DMS79 treated with DMSO at 0.1 percent for 48 hours (cell line): ENCODE data around the gene KY.

Experiments used
- DNase-seq: peaks from one replicate; lab custom pipeline; 2025; lab: John Stamatoyannopoulos, UW

The KY gene

DNA sequence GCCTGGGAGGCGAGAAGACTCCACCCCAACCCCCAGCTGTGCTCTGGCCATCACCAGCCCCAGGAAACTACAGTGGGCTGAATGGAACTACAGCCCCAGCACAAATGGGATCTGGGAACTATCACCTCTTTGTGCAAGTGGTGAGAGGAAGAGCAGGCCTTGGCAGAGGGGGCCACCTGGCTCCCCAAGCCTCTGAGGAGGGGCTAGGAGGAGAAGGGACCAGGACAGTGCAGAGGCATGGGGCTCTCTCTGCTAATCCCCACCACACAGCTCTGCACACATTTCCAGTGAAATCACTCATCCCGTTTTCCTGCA is 31.6 kb downstream of the KY start:
- DNase-seq: no peak

GRCh38 chr3:134618478-134619300 is 32.1 kb downstream of the KY start:
- no peak for DNase-seq

- DNase-seq: no peak
Observed at GRCh38 chr3:134617608-134618477, 33.0 kb downstream of the KY start.

- DNase-seq: no peak
Observed at GRCh38 chr3:134615743-134616142, 35.1 kb downstream of the KY start.

- DNase-seq: no peak
Observed at GRCh38 chr3:134614955-134615354, 35.9 kb downstream of the KY start.

GRCh38 chr3:134613006-134613520 is 37.8 kb downstream of the KY start:
- DNase-seq: no peak

GRCh38 chr3:134611516-134611915 is 39.3 kb downstream of the KY start:
- no peak for DNase-seq

- DNase-seq: peak; percentile 29
Observed at GRCh38 chr3:134610432-134611385, 40.1 kb downstream of the KY start.

DNA sequence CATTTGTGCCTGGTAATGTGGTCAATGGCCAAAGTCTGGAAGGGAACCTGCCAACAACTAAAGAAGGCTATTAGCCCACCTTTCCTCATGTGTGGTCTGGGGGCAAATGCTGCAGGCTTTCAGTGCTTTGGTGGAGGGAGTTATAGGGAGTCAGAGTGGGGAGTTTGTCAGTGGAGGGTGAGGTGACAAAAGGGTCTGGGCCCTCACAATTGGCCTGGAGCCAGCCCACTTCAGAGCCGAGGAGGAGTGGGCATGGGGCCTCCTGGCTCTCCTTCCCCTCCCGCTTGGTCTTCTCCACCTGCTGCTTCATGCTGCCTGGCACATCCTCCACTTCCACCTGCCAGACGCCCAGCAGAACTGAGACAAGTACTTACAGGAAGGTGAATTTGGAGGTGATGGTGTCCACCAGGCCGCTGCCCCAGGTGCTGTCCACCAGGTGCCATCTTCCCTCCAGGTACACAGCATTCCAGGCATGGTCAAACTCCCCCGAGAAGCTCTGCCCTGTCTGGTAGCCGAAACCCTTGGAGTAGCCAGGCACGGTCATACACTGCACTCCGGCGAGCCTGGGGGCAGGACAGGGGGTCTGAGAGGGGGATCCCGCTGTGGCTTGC is 40.9 kb downstream of the KY start:
- peak; percentile 32 for DNase-seq

DNA sequence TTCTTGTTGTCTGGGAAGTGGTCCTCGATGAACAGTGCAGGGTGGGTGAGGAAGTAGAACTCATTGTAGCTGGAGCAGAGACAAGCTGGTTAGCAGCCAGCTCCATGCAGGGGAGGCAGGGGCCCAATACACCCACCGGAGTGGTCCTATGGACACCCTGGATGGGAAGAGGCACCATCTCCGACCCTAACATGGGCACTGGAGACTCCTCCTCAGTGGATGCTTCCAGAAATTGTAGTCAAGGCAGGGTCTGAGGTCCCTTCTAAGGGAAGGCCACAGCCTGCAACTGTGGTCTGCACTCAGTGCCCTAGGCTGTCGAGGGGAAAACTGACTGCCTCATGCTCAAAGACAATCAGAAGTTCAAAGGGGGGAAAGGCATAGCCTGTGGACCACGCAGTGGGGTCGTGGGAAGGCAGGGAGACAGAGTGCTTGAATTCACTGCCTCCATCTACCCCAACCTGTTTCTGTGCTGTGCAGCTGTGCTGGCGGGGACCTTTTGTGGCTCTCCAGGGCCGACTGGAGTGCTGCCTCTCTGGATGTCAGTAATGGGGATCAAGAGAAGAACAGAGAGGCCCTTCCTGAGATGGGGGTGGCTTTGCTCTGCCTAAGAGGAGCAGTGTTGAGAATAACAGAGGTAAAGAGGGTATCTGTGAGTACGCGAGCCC is 41.9 kb downstream of the KY start:
- DNase-seq: no peak

- no peak for DNase-seq
Observed at GRCh38 chr3:134608023-134608770, 42.6 kb downstream of the KY start.

- no peak for DNase-seq
Observed at GRCh38 chr3:134607054-134608022, 43.5 kb downstream of the KY start.

GRCh38 chr3:134606033-134607025 is 44.5 kb downstream of the KY start:
- no peak for DNase-seq

DNA sequence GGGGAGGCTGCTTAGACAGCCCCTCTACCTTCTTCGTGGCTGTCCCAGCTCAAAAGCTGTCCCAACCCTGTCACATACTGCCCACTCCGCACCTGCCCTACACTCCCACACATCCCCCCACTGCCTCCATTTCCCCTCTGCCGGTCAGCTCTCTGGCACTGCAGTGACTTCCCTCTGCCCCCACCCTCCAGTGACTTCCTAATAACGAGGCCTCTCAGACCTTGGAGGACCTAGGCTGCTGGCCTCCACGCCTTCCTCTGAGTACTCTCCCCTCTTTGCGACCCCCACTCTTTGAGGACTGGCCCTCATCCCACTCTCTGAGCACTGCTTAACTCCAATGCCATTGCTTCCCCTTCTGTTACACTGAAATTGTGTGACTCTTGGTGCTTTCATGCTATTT is 45.3 kb downstream of the KY start:
- no peak for DNase-seq

DNA sequence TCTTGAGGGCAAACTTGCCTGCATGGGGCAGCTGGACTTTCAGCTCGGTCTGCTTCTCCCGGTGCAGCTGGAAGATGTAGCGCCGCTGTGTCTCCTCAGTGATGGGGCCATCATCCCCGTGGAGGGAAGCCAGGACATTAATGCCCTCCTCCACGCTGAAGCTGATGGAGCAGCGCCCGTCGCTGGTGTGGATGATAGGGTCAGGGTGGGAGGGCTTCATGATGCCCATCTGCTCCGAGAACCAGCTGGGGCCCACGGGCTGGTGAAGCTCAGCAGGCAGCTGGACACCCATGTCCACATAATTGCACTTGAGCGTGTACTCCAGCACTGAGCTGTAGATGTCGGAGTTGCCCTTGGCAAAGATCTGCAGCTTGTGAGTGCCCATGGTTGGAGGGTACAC is 46.9 kb downstream of the KY start:
- DNase-seq: no peak

- no peak for DNase-seq
Observed at GRCh38 chr3:134603480-134603879, 47.3 kb downstream of the KY start.

DNA sequence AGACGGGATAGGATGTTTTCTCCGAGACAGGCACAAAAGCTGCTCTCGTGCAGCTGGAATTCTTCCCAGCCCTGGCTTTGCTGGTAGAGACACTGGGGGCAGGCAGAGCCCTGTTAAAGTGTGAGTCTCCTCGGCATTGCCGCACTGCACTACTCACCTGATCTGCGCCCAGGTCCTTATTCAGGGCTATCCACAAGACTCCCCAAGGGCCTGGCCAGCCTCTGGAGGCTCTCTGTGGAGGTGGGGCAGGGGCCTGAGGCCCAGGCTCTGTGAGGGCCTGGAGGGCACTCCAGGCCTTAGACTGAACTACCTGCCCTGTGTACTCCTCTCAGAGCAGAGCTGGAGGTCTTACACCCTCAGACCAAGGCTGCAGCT is 48.4 kb downstream of the KY start:
- no peak for DNase-seq
